Activated CD8-positive, alpha-beta memory T cell treated with anti-CD3 and anti-CD28 coated beads for 36 hours (primary cell): Measurements from ENCODE around the gene PARP11. TPM values are rescaled to one million over a fixed set of nuclear protein-coding genes. Genes with fewer than 3 reads are reported as not detected.
"Not testable (repeated sequence)": the region's sequence is repeated elsewhere in the genome, so short reads cannot be mapped to it uniquely, and the experiment has no call there.

Source experiments
- CTCF ChIA-PET: fragments of 350-600 bp; sonication (Branson Sonifier 250); formaldehyde crosslinking; loops from one replicate; lab custom pipeline; 2021; ENCODE audit warnings: antibody characterized with exemption; lab: Charles Lee
- POLR2A ChIA-PET: fragments of 350-600 bp; sonication (Branson Sonifier 250); formaldehyde crosslinking; loops from one replicate; lab custom pipeline; 2021; ENCODE audit warnings: antibody characterized with exemption; lab: Charles Lee
- total RNA-seq, 2 experiments: library from RNA; stranded (reverse); gene quantifications; one replicate each; pipeline ENCODE4 v1.2.3, GENCODE V29; 2021

Gene PARP11
- total RNA-seq, 2 experiments from 2014 or later = 12.4 to 12.5 TPM

- POLR2A ChIA-PET = interaction anchor here (0.6 kb wide), 1 partner anchor 228 kb away, joined by 3 read pairs; no protein-coding TSS in a partner anchor
Measured at GRCh38 chr12:3885277-3886094, 12.3 kb upstream of the PARP11 start.

GRCh38 chr12:3884671-3885070 lies 11.5 kb upstream of the PARP11 start:
- CTCF ChIA-PET = interaction anchor here (0.7 to 3.5 kb wide), 9 partner anchors 9 to 392 kb away, joined by 3 to 22 read pairs (median 5); partner anchors contain the start of gene PARP11
- POLR2A ChIA-PET = no interaction called here

More at GRCh38 chr12:3885277-3886094, 12.3 kb upstream of the PARP11 start:
- CTCF ChIA-PET = interaction anchor here (0.7 to 3.5 kb wide), 21 partner anchors 8 to 641 kb away, joined by 3 to 22 read pairs (median 4); partner anchors contain the start of gene PARP11

GRCh38 chr12:3882896-3883564 lies 9.8 kb upstream of the PARP11 start:
- CTCF ChIA-PET = interaction anchor here (0.7 to 1.3 kb wide), 6 partner anchors 80 to 647 kb away, joined by 3 to 5 read pairs (median 4); no protein-coding TSS in a partner anchor
- POLR2A ChIA-PET = no interaction called here

- CTCF ChIA-PET = no interaction called here
- POLR2A ChIA-PET = no interaction called here
Measured at GRCh38 chr12:3882406-3882805, 9.2 kb upstream of the PARP11 start.

- ChIA-PET CTCF (no interaction called here), POLR2A (no interaction called here)
Measured at GRCh38 chr12:3881281-3881950, 8.2 kb upstream of the PARP11 start.

GRCh38 chr12:3879846-3880245 lies 6.6 kb upstream of the PARP11 start:
- POLR2A ChIA-PET = no interaction called here
- CTCF ChIA-PET = no interaction called here

- POLR2A ChIA-PET = no interaction called here
- CTCF ChIA-PET = no interaction called here
Measured at GRCh38 chr12:3871356-3871755, 1.8 kb downstream of the PARP11 start.

- CTCF ChIA-PET = no interaction called here
- POLR2A ChIA-PET = interaction anchor here (0.5 kb wide), 1 partner anchor 403 kb away, joined by 3 read pairs; no protein-coding TSS in a partner anchor
Measured at GRCh38 chr12:3869865-3870264, 3.3 kb downstream of the PARP11 start.

GRCh38 chr12:3869433-3869832 lies 3.8 kb downstream of the PARP11 start:
- CTCF ChIA-PET = no interaction called here

GRCh38 chr12:3863756-3864155 lies 9.4 kb downstream of the PARP11 start:
- POLR2A ChIA-PET = no interaction called here

More at GRCh38 chr12:3869433-3869832, 3.8 kb downstream of the PARP11 start:
- POLR2A ChIA-PET = interaction anchor here (0.5 kb wide), 1 partner anchor 404 kb away, joined by 3 read pairs; no protein-coding TSS in a partner anchor

GRCh38 chr12:3842517-3842916 lies 30.7 kb downstream of the PARP11 start:
- ChIA-PET CTCF (no interaction called here), POLR2A (no interaction called here)

More at GRCh38 chr12:3863756-3864155, 9.4 kb downstream of the PARP11 start:
- CTCF ChIA-PET = no interaction called here

GRCh38 chr12:3841783-3842182 lies 31.4 kb downstream of the PARP11 start:
- POLR2A ChIA-PET = no interaction called here
- CTCF ChIA-PET = no interaction called here

GRCh38 chr12:3840833-3841232 lies 32.4 kb downstream of the PARP11 start:
- POLR2A ChIA-PET = not testable (repeated sequence)

GRCh38 chr12:3839745-3840144 lies 33.5 kb downstream of the PARP11 start:
- POLR2A ChIA-PET, CTCF ChIA-PET: not testable (repeated sequence)

More at GRCh38 chr12:3840833-3841232, 32.4 kb downstream of the PARP11 start:
- CTCF ChIA-PET = not testable (repeated sequence)

- CTCF ChIA-PET, POLR2A ChIA-PET: not testable (repeated sequence)
Measured at GRCh38 chr12:3838701-3839548, 34.3 kb downstream of the PARP11 start.

- ChIA-PET POLR2A (no interaction called here), CTCF (interaction anchor here (0.7 kb wide), 1 partner anchor 208 kb away, joined by 3 read pairs; no protein-coding TSS in a partner anchor)
Measured at GRCh38 chr12:3838076-3838475, 35.1 kb downstream of the PARP11 start.

GRCh38 chr12:3837049-3837448 lies 36.1 kb downstream of the PARP11 start:
- ChIA-PET POLR2A (interaction anchor here (0.7 kb wide), 1 partner anchor 128 kb away, joined by 4 read pairs; no protein-coding TSS in a partner anchor), CTCF (no interaction called here)

- CTCF ChIA-PET = no interaction called here
- POLR2A ChIA-PET = no interaction called here
Measured at GRCh38 chr12:3836641-3837040, 36.6 kb downstream of the PARP11 start.
